HCEC 1CT (cell line): ENCODE data around the gene FLOT2.
"Not testable (repeated sequence)": the region's sequence is repeated elsewhere in the genome, so short reads cannot be mapped to it uniquely, and the experiment has no call there.

ENCODE experiments used
- DNase-seq: peaks from one replicate; pipeline ENCODE4 v3.0.0-alpha.2; 2017

FLOT2 gene

DNA sequence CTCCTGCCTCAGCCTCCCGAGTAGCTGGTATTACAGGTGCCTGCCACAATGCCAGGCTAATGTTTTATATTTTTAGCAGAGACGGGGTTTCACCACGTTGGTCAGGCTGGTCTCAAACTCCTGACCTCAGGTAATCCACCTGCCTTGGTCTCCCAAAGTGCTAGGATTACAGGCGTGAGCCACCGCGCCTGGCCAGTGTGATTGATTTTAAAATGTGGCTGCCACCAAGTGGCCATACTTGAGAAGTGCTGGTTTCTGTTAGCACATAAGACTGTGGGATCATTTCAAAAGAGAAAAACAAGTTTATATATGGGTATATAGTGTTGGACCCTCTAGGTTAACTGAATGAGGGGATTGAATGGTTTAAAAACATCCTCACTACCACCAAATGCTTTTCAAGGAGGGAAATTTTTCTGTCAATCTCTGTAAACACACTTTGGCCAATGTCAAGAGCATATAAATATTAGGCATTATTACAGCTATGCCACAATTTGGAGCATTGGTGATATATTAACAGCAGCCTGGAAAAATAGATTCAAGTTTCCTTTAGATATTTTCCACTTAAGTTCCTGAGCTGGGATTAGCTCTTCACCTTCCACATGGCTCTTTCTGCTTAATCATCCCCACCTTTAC lies 18.9 kb upstream of the FLOT2 start:
- DNase-seq = no peak

DNA sequence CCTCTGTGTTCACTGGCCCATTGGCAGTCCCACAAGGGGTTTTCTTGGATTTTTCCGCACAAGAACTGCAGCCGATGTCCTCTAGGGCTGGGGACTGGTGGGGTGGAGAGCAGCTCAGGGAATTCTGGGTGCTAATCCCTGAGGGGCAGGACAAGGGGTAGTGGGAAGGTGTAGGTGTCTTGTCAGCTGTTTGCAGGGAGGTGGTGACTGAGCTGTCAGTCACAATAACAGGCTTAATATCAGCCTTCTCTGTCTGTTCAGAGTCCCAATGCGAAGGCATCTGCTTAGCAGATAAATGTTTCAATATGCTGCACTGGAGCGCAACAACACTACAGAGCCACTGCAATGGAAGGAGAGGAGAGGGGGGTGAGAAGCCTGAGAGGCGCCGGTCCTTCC lies 15.4 kb upstream of the FLOT2 start:
- DNase-seq = no peak

DNA sequence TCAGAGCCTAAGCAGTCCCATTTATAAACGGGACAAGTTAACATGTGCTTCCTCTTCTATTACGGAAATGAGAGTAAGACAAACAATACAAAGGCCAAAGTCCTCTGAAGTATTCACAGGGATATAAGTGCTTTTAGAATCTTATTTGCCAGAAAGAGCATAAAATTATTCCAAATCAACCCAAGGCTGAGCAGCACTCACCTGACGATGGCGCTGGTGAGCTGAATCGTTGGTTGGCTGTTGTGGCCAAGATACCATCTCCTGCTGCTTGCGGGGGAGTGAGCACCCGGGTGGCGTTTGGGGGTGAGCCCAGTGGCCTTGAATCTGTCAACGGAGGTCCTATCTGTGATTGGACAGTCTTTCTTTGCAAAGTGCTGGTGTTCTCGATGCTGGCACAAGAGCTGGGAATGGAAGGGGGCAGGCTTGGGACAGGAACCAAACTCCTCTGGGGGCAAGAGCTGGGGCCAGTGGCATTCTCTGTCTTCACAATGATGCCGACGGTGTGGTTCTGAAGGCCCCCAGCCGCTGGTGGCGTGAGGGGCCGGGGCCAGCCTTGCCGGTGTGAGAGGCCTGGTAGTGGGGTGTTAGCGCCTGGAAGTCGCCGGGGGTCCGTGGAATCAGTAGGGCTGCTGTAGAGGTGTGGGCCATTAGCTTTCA lies 14.9 kb upstream of the FLOT2 start:
- no peak for DNase-seq

DNA sequence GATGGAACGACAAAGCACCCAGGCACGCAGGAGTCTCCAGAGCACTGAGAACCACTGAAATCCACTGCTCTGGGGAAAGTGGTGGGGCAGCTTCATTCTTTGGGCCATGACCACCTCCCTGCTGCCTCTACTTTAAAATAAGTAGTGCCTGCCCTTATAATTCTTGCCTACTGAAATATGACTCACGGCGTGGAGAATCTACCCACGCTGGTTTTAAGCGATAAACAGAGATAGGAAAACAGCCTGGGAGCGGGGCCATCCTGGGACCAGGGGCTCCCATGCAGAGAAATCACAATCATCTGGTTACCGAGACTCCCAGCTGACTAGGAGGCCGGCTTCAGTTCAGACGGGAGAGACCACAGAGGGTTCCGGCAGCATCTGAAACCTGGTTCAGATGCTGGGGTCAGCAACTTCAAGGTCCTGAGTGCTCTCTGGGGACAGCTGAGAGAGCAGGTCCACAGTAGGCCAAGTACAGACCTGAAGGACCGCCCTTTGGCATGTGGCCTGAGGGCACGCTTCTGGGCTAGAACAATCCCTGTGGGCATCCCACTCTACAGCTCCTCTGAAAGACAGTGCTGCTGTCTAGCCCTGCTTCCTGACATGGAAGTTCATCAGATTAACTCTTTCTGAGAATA lies 14.0 kb upstream of the FLOT2 start:
- DNase-seq = no peak

DNA sequence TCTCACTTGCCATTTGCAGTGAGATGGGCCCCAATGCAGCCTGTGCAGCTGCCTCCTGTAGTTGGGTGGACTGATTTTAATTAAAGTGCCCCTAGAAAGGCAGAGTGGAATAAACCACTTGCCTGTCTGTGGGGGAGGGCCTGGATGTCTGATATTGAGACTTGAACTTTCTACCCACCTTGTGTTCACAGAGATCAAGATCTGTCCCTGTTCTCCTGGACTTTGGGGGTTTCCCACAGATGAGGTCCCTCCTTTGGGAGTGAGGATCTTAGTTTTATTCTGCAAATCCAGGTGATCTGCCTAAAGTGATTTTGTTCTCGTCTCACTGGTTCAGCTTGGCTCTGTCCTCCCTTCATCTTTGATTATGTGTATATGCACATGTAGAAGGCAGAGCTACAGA lies 13.0 kb upstream of the FLOT2 start:
- no peak for DNase-seq

DNA sequence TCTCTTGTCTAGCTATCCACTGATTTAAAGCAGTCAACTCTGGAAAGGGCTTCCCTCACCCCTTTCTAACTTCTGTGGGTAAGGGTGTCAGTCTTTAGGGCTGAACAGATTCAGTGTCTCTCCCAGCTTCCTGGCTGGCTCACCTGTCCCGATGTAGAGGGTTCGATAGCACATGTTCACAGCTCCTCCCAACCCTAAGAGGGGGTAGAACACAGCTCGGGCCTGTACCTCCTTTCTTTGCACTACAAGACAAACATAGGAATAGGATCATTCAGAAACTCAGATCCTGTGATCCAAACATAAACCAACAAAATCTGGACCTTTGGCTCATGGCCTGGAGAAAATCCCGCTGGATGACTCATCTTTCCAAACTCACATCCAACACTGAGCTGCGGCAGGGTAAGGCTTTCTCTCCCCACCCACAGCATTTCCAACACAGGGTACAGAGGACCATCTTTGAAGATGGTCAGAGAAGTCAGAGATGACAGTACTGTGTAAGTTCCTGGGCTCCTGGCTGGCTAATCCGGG lies 11.2 kb upstream of the FLOT2 start:
- DNase-seq = peak; percentile 73

DNA sequence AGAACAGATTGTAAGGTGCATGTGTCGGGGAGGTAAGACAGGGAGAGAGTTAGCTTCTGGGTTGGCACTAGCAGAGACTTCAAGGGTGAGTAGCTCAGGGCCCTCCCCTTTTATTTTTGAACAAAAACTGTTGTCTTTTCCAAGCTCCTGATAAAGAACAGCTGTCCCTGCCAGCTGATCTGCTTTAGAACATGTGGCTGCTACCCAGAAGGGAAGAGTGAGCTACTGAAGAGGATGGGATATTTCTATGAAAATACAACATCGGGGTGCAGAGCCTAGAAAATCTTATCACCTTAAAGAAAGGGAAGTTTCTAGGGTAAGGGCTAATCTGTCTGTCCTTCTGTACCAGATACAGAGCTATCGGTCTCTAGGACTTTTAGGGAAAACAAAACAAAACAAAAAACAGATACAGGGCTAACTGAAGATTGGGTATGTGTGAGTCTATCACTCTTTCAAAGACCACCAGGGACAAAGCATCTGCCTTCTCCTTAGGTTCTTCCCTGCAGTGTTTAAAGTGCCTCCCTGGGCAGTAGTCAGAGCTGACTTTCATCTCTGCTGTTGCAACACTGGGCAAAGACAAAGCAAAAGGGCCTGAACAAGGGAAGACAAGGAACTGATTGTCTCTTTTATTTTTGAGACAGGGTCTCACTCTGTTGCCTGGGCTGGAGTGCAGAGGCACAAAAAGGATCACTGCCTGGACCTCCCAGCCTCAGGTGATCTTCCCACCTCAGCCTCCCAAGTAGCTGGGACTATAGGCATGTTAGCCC lies 10.4 kb upstream of the FLOT2 start:
- no peak for DNase-seq

DNA sequence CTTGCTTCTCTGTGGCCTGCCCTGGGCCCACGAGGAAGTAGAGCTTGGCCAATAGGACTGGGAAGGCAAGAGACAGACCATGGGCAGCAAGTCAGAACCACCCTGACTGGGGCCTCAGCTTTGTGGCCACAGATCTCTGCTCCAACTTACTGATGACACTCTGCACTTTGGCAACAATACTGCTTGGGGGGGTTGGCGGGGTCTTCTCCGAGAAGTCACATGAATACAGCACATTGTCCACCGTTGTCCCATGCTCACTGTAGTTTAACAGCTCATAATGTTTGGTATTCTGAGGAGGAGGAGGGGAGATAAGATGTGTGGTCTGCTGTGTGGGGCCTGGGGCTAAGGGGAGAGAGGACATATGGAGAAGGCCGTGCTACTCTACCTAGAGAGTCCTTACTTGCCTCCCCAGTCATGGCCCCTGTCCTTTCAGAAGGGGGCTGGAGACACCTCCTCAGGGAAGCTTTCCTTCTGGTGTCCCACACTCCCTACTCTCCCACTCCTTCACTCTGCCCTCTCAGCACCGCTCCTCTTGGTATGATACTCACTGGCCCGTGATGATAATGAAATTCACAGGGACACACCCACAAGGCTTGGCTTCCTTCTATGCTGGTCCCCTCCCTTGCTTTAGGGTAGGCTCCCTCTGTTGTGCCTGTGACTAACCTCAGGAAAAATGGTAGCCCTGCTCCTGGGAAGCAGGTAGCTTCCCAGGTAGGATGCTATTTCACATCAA lies 9.3 kb upstream of the FLOT2 start:
- no peak for DNase-seq

DNA sequence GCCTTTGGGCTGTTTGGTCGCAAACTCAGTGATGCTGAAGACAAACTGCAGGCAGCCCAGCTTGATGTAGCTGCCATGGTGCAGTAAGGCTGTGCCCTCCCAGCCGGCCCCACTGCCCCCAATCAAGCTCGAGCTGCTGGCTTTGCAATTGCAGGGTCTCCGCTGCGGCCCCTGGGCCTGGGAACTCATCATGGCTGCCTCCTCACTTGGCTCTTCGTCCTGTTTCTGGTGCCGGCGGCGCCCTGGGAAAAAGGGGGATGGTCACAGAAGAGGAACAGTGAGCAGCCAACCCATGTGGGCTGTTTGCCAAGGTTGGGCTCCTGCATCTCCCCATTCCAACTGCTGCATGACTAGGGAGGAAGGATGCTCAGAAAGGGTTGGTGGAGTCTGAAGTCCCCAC lies 8.7 kb upstream of the FLOT2 start:
- no peak for DNase-seq

DNA sequence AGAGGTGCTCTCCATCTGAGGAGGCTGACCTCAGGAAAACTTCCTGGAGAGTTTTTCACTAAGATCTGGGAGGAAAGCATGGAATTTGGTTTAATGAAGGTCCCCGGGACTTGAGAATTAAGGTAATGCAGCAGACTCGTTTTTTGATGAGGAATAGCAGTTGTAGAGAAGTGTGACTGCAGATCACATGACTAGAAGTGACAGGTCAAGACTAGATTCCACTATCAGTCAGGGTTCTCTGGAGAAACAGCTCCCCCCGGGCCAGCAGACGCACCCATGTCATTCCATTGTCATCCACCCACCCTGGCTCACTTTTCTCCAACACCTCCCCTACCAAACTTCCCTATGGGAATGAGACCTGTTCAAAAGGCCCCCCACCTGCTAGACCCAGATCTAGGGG lies 7.3 kb upstream of the FLOT2 start:
- DNase-seq = no peak

DNA sequence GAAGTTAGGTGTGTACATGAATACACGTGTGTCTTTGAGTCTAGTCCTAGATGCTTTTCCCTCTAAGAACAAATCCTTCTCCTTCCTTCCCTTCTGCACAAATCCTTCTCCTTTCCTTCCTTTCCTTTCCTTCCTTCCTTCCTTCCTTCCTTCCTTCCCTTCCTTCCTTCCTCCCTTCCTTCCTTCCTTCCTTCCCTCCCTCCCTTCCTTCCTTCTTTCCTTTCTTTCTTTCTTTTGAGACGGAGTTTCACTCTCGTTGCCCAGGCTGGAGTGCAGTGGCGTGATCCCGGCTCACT lies 6.0 kb upstream of the FLOT2 start:
- not testable (repeated sequence) for DNase-seq

DNA sequence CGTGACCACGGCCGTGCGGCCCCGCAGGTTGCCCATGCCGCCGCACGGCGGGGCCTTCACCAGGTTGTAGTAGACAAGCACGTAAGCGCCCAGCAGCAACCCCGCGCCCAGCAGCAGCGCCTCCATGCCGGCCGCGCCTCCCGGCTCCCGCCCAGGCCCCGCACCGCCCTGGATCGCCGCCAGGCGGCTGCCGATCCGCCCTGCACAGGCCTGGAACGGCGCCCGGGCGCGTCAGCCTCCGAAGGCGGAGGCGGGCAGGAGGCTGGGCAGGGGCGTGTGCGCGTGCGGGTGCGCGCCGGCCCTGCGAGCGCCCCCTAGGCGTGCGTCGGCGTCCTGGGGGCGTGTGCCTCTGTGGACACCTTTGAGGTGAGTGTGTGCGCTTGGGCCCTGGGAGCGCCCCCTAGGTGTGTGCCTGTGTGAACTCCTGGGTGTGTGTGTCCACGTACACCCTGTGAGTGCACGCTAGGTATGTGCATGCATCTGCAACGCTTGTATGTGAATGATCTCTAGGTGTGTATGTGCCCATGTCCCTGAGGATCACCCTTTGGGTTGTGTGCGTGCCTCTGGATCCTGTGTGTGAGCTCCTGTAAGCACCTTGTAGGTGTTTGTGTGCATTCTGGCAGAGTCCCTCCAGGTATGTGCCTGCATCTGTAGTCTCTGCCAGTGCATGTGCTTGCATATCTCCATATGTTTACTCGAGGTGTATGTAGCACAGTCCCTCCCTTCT lies 5.4 kb upstream of the FLOT2 start, which contains the start of gene DHRS13:
TSS of gene DHRS13 (minus strand) at position 261 of the 727 bp plus-strand sequence. CDS start at position 126, 135 bp downstream.
- peak; percentile 83 for DNase-seq

DNA sequence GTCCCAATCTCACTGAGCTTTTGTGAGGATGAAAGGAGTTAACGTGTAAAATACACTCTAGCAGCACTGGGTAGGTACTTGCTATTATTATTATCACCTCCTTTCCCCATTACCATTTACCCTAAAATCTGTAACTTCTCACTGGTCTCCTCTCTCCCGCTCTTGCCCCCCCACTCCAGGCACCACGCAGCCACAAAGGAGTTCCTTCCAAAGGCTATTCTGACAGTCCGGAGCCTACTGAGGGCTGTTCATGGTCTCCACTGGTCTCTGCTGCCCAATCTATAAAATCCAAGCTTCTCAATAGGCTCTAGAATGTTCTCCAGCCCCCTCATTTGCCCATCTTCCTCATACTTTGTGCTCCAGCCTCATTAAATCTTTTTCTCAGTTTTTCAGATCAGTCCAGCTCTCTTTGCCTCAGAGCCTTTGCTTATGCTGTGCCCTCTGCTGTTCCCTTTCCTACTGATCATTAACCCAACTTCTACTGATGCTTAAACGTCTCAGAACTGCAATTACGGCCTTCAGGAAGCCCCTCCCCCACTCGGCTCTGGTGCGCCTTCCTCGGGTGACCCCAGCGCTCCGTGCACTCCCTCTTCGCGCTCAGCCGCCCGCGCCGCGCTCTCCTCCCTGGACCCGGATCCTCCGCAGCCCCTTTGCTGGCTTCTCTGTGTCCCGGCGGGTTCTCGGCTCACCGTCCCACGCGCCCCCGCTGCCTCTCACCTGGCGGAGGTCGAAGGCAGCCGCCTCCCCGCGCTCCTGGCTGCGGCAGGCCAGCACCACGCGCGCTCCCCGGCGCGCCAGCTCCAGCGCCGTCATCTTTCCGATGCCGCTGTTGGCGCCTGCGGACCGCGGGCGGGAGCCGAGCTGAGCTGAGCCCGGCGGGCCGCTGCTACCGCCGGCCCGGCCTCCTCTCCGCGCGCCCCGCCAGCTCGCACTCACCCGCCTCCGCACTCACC lies 4.6 kb upstream of the FLOT2 start:
- no peak for DNase-seq

DNA sequence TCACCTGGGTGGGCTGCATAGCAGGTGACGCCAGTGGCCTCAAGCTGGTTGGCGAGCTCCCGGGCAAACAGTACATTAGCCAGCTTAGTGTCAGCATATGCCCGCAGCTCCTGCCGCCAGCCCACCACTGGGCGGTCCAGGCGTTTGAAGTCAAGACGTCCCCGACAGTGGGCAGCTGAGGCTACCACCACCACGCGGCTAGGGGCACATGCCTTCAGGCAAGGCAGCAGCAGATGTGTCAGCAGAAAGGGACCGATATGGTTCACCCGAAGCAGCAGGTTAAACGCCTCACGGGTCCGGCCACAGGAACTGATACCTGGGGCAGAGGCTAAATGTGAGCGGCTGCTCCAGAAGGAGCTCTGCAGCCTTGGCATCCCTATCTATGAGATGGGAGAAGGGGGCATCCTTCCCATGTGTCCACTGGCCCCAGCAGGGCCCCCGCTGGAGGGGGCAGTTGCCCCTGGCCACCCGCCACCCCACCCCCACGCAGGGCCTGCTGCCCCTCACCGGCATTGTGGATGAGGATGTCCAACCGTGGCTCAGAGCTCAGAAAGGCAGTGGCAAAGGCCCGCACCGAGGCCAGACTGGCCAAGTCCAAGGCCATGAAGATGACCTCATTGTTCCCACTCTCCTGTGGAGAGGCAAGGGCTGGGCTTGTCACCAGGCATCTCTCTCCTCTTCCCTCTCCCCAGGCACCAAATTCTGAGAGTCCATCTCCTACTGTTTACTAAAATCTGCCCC lies 3.6 kb upstream of the FLOT2 start:
- no peak for DNase-seq

DNA sequence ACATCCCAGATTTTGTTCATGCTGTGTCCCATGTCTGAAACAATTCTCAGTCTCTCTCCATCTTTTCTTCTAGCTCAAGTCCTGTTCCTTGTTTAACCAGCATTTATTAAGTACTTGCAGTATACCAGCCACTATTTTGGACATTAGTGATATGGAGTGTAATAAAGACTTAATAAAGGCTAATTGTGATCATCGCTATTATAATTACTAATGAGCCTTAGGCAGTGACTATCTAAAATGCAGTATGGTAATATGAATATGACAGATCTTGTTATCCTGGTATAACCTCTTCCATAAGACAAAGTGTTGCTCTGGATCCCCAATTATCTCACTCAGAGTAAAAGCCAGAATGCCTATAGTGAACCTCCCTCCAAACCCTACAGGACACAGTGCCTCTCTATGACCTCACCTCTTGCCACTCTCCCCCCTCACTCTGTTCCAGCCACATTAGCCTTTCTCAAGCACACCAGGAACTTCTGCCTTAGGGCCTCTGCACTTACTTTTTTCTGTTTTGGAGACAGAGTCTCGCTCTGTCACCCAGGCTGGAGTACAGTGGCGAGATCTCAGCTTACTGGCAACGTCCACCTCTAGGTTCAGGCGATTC lies 1.8 kb upstream of the FLOT2 start:
- no peak for DNase-seq

DNA sequence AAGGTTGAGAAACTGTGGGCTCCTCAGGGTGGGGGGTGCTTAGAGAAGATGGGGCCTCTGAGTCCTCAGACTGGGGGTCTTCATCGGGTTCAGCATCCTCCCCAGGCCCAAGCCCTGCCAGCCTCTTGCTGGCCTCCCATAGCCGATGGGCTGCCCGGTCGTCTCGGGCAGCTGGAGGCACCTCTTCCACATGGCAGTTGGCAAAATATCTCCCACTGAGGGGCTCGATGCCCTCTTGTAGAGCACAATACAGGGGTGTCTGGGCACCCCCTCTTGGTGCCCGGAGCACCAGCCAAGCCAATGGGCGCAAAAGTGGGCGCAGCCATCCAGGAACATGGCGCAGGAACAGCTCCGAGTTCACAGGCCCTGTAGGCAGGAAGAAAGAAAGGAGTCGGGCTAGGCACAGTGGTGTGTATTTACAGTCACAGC lies 1.0 kb upstream of the FLOT2 start:
- DNase-seq = no peak

DNA sequence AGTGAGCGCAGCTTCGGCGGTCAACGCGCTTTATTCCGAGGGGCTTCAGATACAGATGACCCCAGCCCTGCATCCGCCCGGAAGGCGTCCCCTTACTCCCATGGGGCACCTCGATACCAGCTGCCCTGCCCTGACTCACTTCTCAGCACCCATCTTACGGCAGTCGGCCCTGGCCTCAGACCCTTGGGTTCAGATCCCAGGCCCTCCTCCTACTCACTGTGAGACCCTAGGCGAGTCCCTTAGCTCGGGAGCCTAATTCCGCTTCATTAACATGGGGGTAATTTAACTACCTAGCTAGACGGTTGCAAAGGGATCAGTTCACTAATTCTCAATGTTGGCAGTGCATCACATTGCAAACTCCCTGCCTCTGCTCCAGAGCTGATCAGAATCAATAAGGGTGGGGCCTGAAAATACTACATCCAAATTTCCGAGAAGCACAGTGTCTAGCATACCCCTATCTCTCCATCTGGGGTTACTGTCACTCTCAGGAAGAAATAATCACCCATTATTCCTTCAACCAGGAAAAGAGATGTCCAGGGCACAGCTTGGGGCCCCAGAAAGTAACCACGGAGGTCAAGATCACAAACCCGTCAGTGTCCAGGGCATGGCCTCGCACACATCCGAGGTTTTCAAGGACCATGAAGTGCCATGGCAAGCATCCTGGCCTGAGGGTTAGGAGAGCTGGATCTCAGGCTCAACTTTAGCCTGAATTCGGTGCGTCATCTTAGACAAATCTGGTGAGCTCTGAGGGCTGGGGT lies 415 bp upstream of the FLOT2 start:
- DNase-seq = no peak

DNA sequence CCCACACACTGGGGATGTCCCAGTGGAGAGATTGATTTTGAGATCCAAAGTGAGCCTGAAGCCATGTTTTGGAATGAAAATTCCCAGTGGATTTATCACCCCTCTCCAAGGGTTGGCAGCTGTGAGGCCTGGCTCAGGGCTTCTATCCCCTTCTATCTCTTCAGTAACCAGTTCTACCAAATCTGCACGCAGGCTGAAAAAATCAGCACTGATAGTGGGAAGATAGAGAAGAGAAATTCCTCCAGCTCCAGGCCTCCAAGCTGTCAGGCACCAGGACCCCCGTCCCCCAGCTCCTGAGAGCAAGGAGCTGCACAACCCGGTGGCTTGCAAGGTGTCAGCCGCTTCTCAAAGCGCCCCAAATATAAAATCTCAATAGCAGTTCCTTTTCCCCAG lies 1.0 kb downstream of the FLOT2 start:
- DNase-seq = no peak
